BLaER1 (cell line): ENCODE results near the gene ITPRID2.
"Not testable (repeated sequence)": the region's sequence is repeated elsewhere in the genome, so short reads cannot be mapped to it uniquely, and the experiment has no call there.

Experiments
- H3K27ac ChIP-seq: shearing (Covaris generic); formaldehyde crosslinking; 2 replicates; pipeline ENCODE4 v1.8.1; 2022
- H3K27me3 ChIP-seq: shearing (Covaris generic); formaldehyde crosslinking; 2 replicates; pipeline ENCODE4 v1.8.1; 2022
- H3K36me3 ChIP-seq: shearing (Covaris generic); formaldehyde crosslinking; 2 replicates; pipeline ENCODE4 v1.8.1; 2022
- H3K4me1 ChIP-seq: shearing (Covaris generic); formaldehyde crosslinking; 2 replicates; pipeline ENCODE4 v1.8.1; 2022
- H3K4me2 ChIP-seq: shearing (Covaris generic); formaldehyde crosslinking; 2 replicates; pipeline ENCODE4 v1.8.1; 2022
- H3K4me3 ChIP-seq: shearing (Covaris generic); formaldehyde crosslinking; 2 replicates; pipeline ENCODE4 v1.8.1; 2022
- H3K9ac ChIP-seq: shearing (Covaris generic); formaldehyde crosslinking; 2 replicates; pipeline ENCODE4 v1.8.1; 2022
- H3K9me3 ChIP-seq: shearing (Covaris generic); formaldehyde crosslinking; 2 replicates; pipeline ENCODE4 v1.8.1; 2022
- H4K20me1 ChIP-seq: shearing (Covaris generic); formaldehyde crosslinking; 2 replicates; pipeline ENCODE4 v1.8.1; 2022
- Cebpa-rat ChIP-seq: shearing (Covaris generic); IDR thresholded peaks from 2 replicates; pipeline ENCODE4 v1.8.1; 2022

Gene ITPRID2

GRCh38 chr2:181957668-181958067 is 66.1 kb downstream of the ITPRID2 start:
- no peak overlapping the region for H3K4me3 ChIP-seq
- no peaks in the 10 kb centered on the region for H3K27me3 ChIP-seq
- TF ChIP-seq Cebpa-rat = no peak
- no peaks in the 10 kb centered on the region for H4K20me1 ChIP-seq
- H3K9ac ChIP-seq = no peak overlapping the region
- no peaks in the 10 kb centered on the region for H3K36me3 ChIP-seq
- H3K4me1 ChIP-seq = no peaks in the 10 kb centered on the region
- H3K9me3 ChIP-seq = no peaks in the 10 kb centered on the region
- no peak overlapping the region for H3K27ac ChIP-seq
- H3K4me2 ChIP-seq = no peak overlapping the region

DNA sequence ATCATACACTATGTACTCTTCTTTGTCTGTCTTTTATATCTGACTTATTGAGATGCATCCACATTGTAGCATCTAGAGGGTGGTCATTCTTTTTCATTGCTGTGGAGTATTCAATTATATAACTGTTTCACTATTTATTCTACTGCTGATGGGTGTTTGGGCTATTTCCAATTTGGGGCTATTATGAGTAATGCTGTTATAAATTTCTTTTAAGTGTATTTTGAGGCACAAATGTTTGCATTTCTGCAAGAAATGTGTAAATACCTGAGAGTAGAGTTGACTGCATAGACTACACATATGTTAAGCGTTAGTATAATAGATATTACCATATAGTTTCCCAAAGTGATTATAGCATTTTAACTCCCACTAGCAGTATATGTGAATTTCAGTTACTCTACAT is 67.2 kb downstream of the ITPRID2 start:
- no peaks in the 10 kb centered on the region for H4K20me1 ChIP-seq
- no peak for TF ChIP-seq Cebpa-rat
- no peak overlapping the region for H3K4me2 ChIP-seq
- H3K4me3 ChIP-seq = no peak overlapping the region
- H3K4me1 ChIP-seq = no peaks in the 10 kb centered on the region
- H3K9me3 ChIP-seq = no peaks in the 10 kb centered on the region
- no peaks in the 10 kb centered on the region for H3K36me3 ChIP-seq
- no peak overlapping the region for H3K27ac ChIP-seq
- no peaks in the 10 kb centered on the region for H3K27me3 ChIP-seq
- no peak overlapping the region for H3K9ac ChIP-seq

DNA sequence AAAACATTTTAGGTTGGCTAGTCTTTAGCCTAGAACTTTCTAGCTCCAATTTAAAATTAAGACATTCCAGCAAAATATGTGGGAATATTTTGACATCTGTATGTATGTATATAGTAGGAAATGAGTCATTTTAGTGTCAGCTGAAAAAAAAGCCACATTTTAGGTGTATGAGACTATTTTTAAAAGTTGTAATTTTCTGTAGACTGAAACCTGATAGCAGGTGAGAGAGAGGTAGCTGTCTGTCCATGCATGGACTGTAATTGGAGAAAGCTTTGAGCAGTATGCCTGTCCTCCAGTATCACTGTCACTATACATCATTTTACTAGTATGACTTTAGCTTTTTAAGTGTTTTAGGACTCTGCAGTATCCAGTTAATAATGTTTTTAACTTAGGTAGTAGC is 68.0 kb downstream of the ITPRID2 start:
- no peaks in the 10 kb centered on the region for H3K27me3 ChIP-seq
- H3K4me3 ChIP-seq = no peak overlapping the region
- TF ChIP-seq Cebpa-rat = no peak
- H3K9ac ChIP-seq = no peak overlapping the region
- no peaks in the 10 kb centered on the region for H3K4me1 ChIP-seq
- H3K27ac ChIP-seq = no peak overlapping the region
- H4K20me1 ChIP-seq = no peaks in the 10 kb centered on the region
- H3K4me2 ChIP-seq = no peak overlapping the region
- no peaks in the 10 kb centered on the region for H3K36me3 ChIP-seq
- no peaks in the 10 kb centered on the region for H3K9me3 ChIP-seq

- not testable (repeated sequence) for H3K36me3 ChIP-seq
These were observed 69.6 kb downstream of the ITPRID2 start for GRCh38 chr2:181961167-181961566.

GRCh38 chr2:181962142-181962541 is 70.6 kb downstream of the ITPRID2 start:
- H3K4me3 ChIP-seq = no peak overlapping the region
- no peaks in the 10 kb centered on the region for H3K36me3 ChIP-seq
- no peak overlapping the region for H3K9ac ChIP-seq
- no peaks in the 10 kb centered on the region for H3K9me3 ChIP-seq
- no peaks in the 10 kb centered on the region for H4K20me1 ChIP-seq
- no peak overlapping the region for H3K27ac ChIP-seq
- H3K27me3 ChIP-seq = no peaks in the 10 kb centered on the region
- no peak for TF ChIP-seq Cebpa-rat
- H3K4me2 ChIP-seq = no peak overlapping the region
- no peaks in the 10 kb centered on the region for H3K4me1 ChIP-seq

More at GRCh38 chr2:181961167-181961566, 69.6 kb downstream of the ITPRID2 start:
- H4K20me1 ChIP-seq, H3K27me3 ChIP-seq, H3K4me1 ChIP-seq, H3K27ac ChIP-seq, H3K4me2 ChIP-seq, H3K9me3 ChIP-seq, H3K4me3 ChIP-seq, H3K9ac ChIP-seq: not testable (repeated sequence)

GRCh38 chr2:181970160-181970794 is 78.7 kb downstream of the ITPRID2 start:
- Histone ChIP-seq H3K9me3 (no peaks in the 10 kb centered on the region), H3K27ac (no peak overlapping the region), H3K36me3 (no peaks in the 10 kb centered on the region), H3K9ac (no peak overlapping the region), H3K4me3 (no peak overlapping the region), H3K4me1 (no peaks in the 10 kb centered on the region), H3K4me2 (no peak overlapping the region), H4K20me1 (no peaks in the 10 kb centered on the region), H3K27me3 (no peaks in the 10 kb centered on the region)
- no peak for TF ChIP-seq Cebpa-rat

DNA sequence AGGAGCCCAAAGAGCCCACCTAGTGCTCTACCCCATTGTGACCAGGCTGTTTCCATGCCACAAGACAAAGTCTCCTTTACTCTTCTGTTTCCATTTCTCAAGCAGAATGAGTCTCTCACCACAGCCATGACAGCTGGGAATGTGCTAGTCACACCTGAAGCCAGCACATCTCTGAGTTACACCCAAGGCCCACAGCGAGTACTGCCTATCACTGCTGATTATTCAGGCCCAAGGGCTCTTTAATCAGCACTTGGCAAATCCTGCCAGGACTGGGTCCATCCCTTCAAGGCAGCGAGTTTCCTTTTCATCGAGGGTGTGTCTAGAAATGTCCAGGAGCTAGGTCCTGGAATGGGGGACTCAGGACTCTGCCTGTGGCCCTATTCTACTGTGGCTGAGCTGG is 79.5 kb downstream of the ITPRID2 start:
- Histone ChIP-seq H3K4me2 (no peak overlapping the region), H3K27ac (no peak overlapping the region), H3K9ac (no peak overlapping the region), H3K4me1 (no peaks in the 10 kb centered on the region), H3K4me3 (no peak overlapping the region), H3K27me3 (no peaks in the 10 kb centered on the region), H3K36me3 (no peaks in the 10 kb centered on the region), H4K20me1 (no peaks in the 10 kb centered on the region), H3K9me3 (no peaks in the 10 kb centered on the region)
- TF ChIP-seq Cebpa-rat = no peak

DNA sequence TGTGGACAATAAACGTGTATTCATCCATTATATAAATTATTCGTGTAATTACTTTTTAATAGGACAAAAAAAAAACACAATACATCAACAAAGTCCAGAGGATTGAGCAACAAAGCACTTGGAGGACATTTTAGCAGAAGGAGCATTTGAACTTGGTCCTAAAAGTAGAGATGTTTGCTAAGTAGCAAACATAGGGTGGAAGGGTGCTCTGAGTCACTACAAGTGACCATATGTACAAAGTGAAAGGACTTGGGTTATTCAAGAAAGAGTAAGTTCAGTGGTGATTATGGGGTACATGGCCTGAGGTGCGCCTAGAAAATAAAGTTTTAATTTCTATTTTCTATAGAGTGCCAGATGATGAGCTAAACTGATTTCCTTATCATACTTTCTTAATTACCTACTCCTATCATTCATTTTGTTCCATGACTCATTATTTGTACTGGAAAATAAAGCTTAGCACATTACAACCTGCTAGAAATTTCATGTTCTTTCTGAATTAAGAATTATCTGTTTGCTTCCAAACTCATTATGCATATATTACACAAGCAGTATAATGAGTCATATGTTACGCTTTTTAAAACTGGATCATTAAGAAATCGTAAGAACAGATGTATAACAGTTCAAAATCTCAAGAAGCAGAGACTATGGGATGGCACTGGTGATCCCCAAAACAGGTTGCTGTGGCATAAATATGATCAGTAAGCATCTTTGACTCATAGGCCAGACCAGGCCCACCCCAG is 81.1 kb downstream of the ITPRID2 start:
- H3K36me3 ChIP-seq = no peaks in the 10 kb centered on the region
- no peak overlapping the region for H3K9ac ChIP-seq
- H3K27ac ChIP-seq = no peak overlapping the region
- no peaks in the 10 kb centered on the region for H3K4me1 ChIP-seq
- no peak overlapping the region for H3K4me3 ChIP-seq
- H3K4me2 ChIP-seq = no peak overlapping the region
- H3K27me3 ChIP-seq = no peaks in the 10 kb centered on the region
- H4K20me1 ChIP-seq = no peaks in the 10 kb centered on the region
- no peaks in the 10 kb centered on the region for H3K9me3 ChIP-seq
- no peak for TF ChIP-seq Cebpa-rat

- no peaks in the 10 kb centered on the region for H3K27me3 ChIP-seq
- no peak overlapping the region for H3K27ac ChIP-seq
- no peaks in the 10 kb centered on the region for H3K36me3 ChIP-seq
- no peak overlapping the region for H3K4me2 ChIP-seq
- no peak overlapping the region for H3K9ac ChIP-seq
- no peaks in the 10 kb centered on the region for H3K4me1 ChIP-seq
- no peak for TF ChIP-seq Cebpa-rat
- no peak overlapping the region for H3K4me3 ChIP-seq
- H4K20me1 ChIP-seq = no peaks in the 10 kb centered on the region
- H3K9me3 ChIP-seq = no peaks in the 10 kb centered on the region
These were observed 81.7 kb downstream of the ITPRID2 start for GRCh38 chr2:181973171-181973783.

DNA sequence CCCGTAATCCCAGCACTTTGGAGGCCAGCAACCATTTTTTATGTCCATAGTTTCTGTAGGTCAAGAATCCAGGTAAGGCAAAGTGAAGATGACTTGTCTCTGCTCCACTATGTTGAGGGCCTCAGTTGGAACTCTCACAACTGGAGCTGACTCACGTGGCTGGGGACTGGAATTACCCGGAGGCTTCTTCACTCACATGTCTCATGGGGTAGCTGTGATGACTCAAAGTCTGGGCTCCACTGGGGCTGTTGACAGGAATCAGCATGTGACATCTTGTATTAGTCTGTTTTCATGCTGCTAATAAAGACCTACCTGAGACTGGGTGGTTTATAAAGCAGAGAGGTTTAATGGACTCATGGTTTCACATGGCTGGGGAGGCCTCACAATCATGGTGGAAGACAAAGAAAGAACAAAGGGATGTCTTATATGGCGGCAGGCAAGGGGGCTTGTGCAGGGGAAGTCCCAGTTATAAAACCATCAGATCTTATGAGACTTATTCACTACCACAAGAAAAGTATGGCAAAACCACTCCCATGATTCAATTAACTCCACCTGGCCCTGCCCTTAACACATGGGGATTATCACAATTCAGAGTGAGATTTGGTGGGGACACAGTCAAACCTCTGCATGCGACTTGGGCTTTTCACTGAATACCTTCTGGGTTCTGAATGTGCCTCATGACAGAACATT is 86.3 kb downstream of the ITPRID2 start:
- Histone ChIP-seq H3K4me2 (no peak overlapping the region), H3K36me3 (no peaks in the 10 kb centered on the region), H3K27me3 (no peaks in the 10 kb centered on the region), H3K9ac (no peak overlapping the region), H3K9me3 (no peaks in the 10 kb centered on the region), H3K27ac (no peak overlapping the region), H3K4me1 (no peaks in the 10 kb centered on the region), H3K4me3 (no peak overlapping the region), H4K20me1 (no peaks in the 10 kb centered on the region)
- no peak for TF ChIP-seq Cebpa-rat
